ENCODE measurements around the gene IQSEC1. TPM values are rescaled to one million over a fixed set of nuclear protein-coding genes. Genes with fewer than 3 reads are reported as not detected.

IQSEC1 gene
- total RNA-seq, 1 experiment from 2014 or later, result 5.7 TPM

- DNase-seq (ENCODE audit: low spot score), result peak; percentile 35
These were observed 70.7 kb downstream of the IQSEC1 start for GRCh38 chr3:13002398-13003124.

GRCh38 chr3:12999147-13000140, 73.8 kb downstream of the IQSEC1 start:
- DNase-seq (ENCODE audit: low spot score), result peak; percentile 87

GRCh38 chr3:12998648-12999047, 74.6 kb downstream of the IQSEC1 start:
- no peak for DNase-seq (ENCODE audit: low spot score)

- no peak for DNase-seq (ENCODE audit: low spot score)
These were observed 75.8 kb downstream of the IQSEC1 start for GRCh38 chr3:12997387-12997786.

GRCh38 chr3:12996181-12996506, 77.1 kb downstream of the IQSEC1 start:
- DNase-seq (ENCODE audit: low spot score), result no peak

GRCh38 chr3:12995389-12996180, 77.6 kb downstream of the IQSEC1 start:
- no peak for DNase-seq (ENCODE audit: low spot score)

- peak; percentile 77 for DNase-seq (ENCODE audit: low spot score)
These were observed 78.4 kb downstream of the IQSEC1 start for GRCh38 chr3:12994607-12995388.

GRCh38 chr3:12994357-12994606, 78.9 kb downstream of the IQSEC1 start:
- DNase-seq (ENCODE audit: low spot score), result no peak

GRCh38 chr3:12993517-12994356, 79.5 kb downstream of the IQSEC1 start:
- no peak for DNase-seq (ENCODE audit: low spot score)

- no peak for DNase-seq (ENCODE audit: low spot score)
These were observed 80.4 kb downstream of the IQSEC1 start for GRCh38 chr3:12992629-12993516.

GRCh38 chr3:12991861-12992281, 81.4 kb downstream of the IQSEC1 start:
- no peak for DNase-seq (ENCODE audit: low spot score)

GRCh38 chr3:12991481-12991837, 81.8 kb downstream of the IQSEC1 start:
- no peak for DNase-seq (ENCODE audit: low spot score)

GRCh38 chr3:12990781-12991480, 82.3 kb downstream of the IQSEC1 start:
- DNase-seq (ENCODE audit: low spot score), result peak; percentile 50

GRCh38 chr3:12990306-12990705, 82.9 kb downstream of the IQSEC1 start:
- no peak for DNase-seq (ENCODE audit: low spot score)

GRCh38 chr3:12988728-12989454, 84.3 kb downstream of the IQSEC1 start:
- no peak for DNase-seq (ENCODE audit: low spot score)

GRCh38 chr3:12987602-12988001, 85.6 kb downstream of the IQSEC1 start:
- no peak for DNase-seq (ENCODE audit: low spot score)

- DNase-seq (ENCODE audit: low spot score), result no peak
These were observed 86.2 kb downstream of the IQSEC1 start for GRCh38 chr3:12986986-12987385.

GRCh38 chr3:12986521-12986920, 86.7 kb downstream of the IQSEC1 start:
- DNase-seq (ENCODE audit: low spot score), result no peak

All from H4 (cell line).